ENCODE results near the gene RUNX2. TPM values are rescaled to one million over a fixed set of nuclear protein-coding genes. Genes with fewer than 3 reads are reported as not detected.
A peak's percentile ranks its signal among the peaks of the same experiment; 100 is the strongest.

RUNX2 gene
- total and polyA plus RNA-seq, 9 of the 15 experiments (the other 6 are each of a cell fraction or from before 2014, with no cell fraction given), result 0.29 to 1.00 (median 0.43) TPM

DNA sequence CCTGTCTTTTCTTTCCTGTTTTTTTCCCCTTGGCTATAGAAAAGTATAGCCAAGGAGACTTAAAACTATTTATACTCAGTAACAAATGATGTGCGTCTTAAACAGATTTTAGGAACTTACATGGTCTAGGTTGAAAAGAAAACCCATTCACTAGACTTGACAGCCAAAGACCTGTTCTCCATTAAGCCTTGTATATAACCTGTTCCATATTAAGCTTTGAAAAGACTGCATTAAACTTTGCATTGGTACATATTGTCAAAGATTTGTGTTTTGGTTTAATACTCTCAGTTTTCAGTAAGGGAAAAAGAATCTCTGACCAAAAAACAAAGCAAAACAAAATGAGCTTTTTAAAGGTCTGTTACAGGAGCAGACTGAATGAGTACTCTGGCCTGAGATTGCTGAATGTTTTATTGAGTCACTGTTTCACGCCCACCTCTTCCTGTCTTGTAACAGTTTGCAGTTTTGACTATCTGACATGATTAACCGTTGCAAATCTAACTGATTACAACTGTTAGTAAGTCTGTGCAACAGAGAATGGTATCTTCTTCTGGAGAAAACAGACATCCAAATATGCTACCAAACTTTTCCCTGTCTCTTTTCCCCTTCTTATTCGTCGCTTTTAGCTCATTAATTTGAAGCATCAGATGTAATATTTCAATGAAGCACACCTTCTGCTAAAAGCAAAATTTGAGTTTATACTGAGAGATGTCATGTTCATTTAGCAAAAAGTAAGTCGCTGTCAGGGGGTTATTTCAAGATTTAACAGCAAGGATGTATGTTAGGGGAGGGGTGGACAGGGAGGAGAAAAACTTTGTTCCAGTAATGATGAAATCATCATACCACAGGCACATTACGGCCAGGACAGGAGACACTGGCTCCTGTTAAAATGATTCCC lies 108.7 kb downstream of the RUNX2 start (continued):
- TF ChIP-seq, protein P1, sequence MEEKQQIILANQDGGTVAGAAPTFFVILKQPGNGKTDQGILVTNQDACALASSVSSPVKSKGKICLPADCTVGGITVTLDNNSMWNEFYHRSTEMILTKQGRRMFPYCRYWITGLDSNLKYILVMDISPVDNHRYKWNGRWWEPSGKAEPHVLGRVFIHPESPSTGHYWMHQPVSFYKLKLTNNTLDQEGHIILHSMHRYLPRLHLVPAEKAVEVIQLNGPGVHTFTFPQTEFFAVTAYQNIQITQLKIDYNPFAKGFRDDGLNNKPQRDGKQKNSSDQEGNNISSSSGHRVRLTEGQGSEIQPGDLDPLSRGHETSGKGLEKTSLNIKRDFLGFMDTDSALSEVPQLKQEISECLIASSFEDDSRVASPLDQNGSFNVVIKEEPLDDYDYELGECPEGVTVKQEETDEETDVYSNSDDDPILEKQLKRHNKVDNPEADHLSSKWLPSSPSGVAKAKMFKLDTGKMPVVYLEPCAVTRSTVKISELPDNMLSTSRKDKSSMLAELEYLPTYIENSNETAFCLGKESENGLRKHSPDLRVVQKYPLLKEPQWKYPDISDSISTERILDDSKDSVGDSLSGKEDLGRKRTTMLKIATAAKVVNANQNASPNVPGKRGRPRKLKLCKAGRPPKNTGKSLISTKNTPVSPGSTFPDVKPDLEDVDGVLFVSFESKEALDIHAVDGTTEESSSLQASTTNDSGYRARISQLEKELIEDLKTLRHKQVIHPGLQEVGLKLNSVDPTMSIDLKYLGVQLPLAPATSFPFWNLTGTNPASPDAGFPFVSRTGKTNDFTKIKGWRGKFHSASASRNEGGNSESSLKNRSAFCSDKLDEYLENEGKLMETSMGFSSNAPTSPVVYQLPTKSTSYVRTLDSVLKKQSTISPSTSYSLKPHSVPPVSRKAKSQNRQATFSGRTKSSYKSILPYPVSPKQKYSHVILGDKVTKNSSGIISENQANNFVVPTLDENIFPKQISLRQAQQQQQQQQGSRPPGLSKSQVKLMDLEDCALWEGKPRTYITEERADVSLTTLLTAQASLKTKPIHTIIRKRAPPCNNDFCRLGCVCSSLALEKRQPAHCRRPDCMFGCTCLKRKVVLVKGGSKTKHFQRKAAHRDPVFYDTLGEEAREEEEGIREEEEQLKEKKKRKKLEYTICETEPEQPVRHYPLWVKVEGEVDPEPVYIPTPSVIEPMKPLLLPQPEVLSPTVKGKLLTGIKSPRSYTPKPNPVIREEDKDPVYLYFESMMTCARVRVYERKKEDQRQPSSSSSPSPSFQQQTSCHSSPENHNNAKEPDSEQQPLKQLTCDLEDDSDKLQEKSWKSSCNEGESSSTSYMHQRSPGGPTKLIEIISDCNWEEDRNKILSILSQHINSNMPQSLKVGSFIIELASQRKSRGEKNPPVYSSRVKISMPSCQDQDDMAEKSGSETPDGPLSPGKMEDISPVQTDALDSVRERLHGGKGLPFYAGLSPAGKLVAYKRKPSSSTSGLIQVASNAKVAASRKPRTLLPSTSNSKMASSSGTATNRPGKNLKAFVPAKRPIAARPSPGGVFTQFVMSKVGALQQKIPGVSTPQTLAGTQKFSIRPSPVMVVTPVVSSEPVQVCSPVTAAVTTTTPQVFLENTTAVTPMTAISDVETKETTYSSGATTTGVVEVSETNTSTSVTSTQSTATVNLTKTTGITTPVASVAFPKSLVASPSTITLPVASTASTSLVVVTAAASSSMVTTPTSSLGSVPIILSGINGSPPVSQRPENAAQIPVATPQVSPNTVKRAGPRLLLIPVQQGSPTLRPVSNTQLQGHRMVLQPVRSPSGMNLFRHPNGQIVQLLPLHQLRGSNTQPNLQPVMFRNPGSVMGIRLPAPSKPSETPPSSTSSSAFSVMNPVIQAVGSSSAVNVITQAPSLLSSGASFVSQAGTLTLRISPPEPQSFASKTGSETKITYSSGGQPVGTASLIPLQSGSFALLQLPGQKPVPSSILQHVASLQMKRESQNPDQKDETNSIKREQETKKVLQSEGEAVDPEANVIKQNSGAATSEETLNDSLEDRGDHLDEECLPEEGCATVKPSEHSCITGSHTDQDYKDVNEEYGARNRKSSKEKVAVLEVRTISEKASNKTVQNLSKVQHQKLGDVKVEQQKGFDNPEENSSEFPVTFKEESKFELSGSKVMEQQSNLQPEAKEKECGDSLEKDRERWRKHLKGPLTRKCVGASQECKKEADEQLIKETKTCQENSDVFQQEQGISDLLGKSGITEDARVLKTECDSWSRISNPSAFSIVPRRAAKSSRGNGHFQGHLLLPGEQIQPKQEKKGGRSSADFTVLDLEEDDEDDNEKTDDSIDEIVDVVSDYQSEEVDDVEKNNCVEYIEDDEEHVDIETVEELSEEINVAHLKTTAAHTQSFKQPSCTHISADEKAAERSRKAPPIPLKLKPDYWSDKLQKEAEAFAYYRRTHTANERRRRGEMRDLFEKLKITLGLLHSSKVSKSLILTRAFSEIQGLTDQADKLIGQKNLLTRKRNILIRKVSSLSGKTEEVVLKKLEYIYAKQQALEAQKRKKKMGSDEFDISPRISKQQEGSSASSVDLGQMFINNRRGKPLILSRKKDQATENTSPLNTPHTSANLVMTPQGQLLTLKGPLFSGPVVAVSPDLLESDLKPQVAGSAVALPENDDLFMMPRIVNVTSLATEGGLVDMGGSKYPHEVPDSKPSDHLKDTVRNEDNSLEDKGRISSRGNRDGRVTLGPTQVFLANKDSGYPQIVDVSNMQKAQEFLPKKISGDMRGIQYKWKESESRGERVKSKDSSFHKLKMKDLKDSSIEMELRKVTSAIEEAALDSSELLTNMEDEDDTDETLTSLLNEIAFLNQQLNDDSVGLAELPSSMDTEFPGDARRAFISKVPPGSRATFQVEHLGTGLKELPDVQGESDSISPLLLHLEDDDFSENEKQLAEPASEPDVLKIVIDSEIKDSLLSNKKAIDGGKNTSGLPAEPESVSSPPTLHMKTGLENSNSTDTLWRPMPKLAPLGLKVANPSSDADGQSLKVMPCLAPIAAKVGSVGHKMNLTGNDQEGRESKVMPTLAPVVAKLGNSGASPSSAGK (IDR thresholded peaks at IDR 0.05), result no peak
- TF ChIP-seq NFRKB (IDR thresholded peaks at IDR 0.05; ENCODE audit: low read depth) (peak; percentile 89), HEY1 (CRISPR knock-in tag; IDR thresholded peaks at IDR 0.05; ENCODE audit: borderline replicate concordance) (no peak), STAG1 (CRISPR knock-in tag; IDR thresholded peaks at IDR 0.05; ENCODE audit: borderline replicate concordance) (no peak), IRF2 (CRISPR knock-in tag; IDR thresholded peaks at IDR 0.05) (no peak), SREBF1 (IDR thresholded peaks at IDR 0.05; ENCODE audit: borderline replicate concordance, low read depth, low read length) (no peak), ASH1L (IDR thresholded peaks at IDR 0.05; ENCODE audit: borderline replicate concordance, low read depth, partially characterized antibody) (no peak), FIP1L1 (IDR thresholded peaks at IDR 0.05; ENCODE audit: low read depth, low read length, poor library complexity, severe bottlenecking) (no peak), DPF2 (IDR thresholded peaks at IDR 0.05) (peak; percentile 93), SRSF9 (IDR thresholded peaks at IDR 0.05; ENCODE audit: borderline replicate concordance, low read depth, low read length) (no peak), FOSL1 (tag; conservative IDR thresholded peaks at IDR 0.05) (peak; percentile 87), ARNT (IDR thresholded peaks at IDR 0.05) (peak; percentile 16 to 82; a peak in 2 of 4 replicates), MYC (IDR thresholded peaks at IDR 0.05; ENCODE audit: low read depth, low read length) (peak; percentile 7; the same call in 1 of the 2 replicates), MYC (CRISPR knock-in tag; IDR thresholded peaks at IDR 0.05; ENCODE audit: borderline replicate concordance, low read depth) (no peak), ZKSCAN3 (CRISPR knock-in tag; IDR thresholded peaks at IDR 0.05) (no peak)
- TF ChIP-seq, protein P2, sequence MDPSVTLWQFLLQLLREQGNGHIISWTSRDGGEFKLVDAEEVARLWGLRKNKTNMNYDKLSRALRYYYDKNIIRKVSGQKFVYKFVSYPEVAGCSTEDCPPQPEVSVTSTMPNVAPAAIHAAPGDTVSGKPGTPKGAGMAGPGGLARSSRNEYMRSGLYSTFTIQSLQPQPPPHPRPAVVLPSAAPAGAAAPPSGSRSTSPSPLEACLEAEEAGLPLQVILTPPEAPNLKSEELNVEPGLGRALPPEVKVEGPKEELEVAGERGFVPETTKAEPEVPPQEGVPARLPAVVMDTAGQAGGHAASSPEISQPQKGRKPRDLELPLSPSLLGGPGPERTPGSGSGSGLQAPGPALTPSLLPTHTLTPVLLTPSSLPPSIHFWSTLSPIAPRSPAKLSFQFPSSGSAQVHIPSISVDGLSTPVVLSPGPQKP (CRISPR knock-in tag; IDR thresholded peaks at IDR 0.05), result no peak

All from K562 (cell line).